ENCODE measurements around the gene ZCCHC10. TPM values are rescaled to one million over a fixed set of nuclear protein-coding genes. Genes with fewer than 3 reads are reported as not detected.

Gene ZCCHC10
- total RNA-seq, 1 donor from 2014 or later, result 8.2 TPM

GRCh38 chr5:133035224-133035623 is 8.9 kb upstream of the ZCCHC10 start:
- no peak for TF ChIP-seq CTCF (IDR thresholded peaks at IDR 0.05; ENCODE audit: insufficient read depth, low read length, severe bottlenecking)
- FAIRE-seq, result no peak
- Histone ChIP-seq H3K27me3 (ENCODE audit: control insufficient read depth, insufficient read depth, low read length) (no peaks in the 10 kb centered on the region), H3K36me3 (ENCODE audit: control insufficient read depth, insufficient read depth, low read length) (no peaks in the 10 kb centered on the region), H3K4me3 (ENCODE audit: low read depth, low read length) (no peak overlapping the region)
- DNase-seq (ENCODE audit: low read depth), result no peak

- no peaks in the 10 kb centered on the region for H3K27me3 ChIP-seq (ENCODE audit: control insufficient read depth, insufficient read depth, low read length)
- no peak for FAIRE-seq
- no peak overlapping the region for H3K4me3 ChIP-seq (ENCODE audit: low read depth, low read length)
- no peak for TF ChIP-seq CTCF (IDR thresholded peaks at IDR 0.05; ENCODE audit: insufficient read depth, low read length, severe bottlenecking)
- H3K36me3 ChIP-seq (ENCODE audit: control insufficient read depth, insufficient read depth, low read length), result no peaks in the 10 kb centered on the region
- no peak for DNase-seq (ENCODE audit: low read depth)
Observed at GRCh38 chr5:133034064-133034463, 7.7 kb upstream of the ZCCHC10 start.

- Histone ChIP-seq H3K36me3 (ENCODE audit: control insufficient read depth, insufficient read depth, low read length) (no peaks in the 10 kb centered on the region), H3K27me3 (ENCODE audit: control insufficient read depth, insufficient read depth, low read length) (no peaks in the 10 kb centered on the region), H3K4me3 (ENCODE audit: low read depth, low read length) (no peak overlapping the region)
- FAIRE-seq (no peak), DNase-seq (ENCODE audit: low read depth) (no peak)
- TF ChIP-seq CTCF (IDR thresholded peaks at IDR 0.05; ENCODE audit: insufficient read depth, low read length, severe bottlenecking), result no peak
Observed at GRCh38 chr5:133032852-133033742, 6.7 kb upstream of the ZCCHC10 start.

- H3K27me3 ChIP-seq (ENCODE audit: control insufficient read depth, insufficient read depth, low read length), result no peaks in the 10 kb centered on the region
- H3K4me3 ChIP-seq (ENCODE audit: low read depth, low read length), result no peak overlapping the region
- DNase-seq (ENCODE audit: low read depth) (no peak), FAIRE-seq (no peak)
- no peaks in the 10 kb centered on the region for H3K36me3 ChIP-seq (ENCODE audit: control insufficient read depth, insufficient read depth, low read length)
- TF ChIP-seq CTCF (IDR thresholded peaks at IDR 0.05; ENCODE audit: insufficient read depth, low read length, severe bottlenecking), result no peak
Observed at GRCh38 chr5:133030343-133031005, 4.1 kb upstream of the ZCCHC10 start.

- DNase-seq (ENCODE audit: low read depth) (no peak), FAIRE-seq (no peak)
- TF ChIP-seq CTCF (IDR thresholded peaks at IDR 0.05; ENCODE audit: insufficient read depth, low read length, severe bottlenecking), result no peak
- no peaks in the 10 kb centered on the region for H3K27me3 ChIP-seq (ENCODE audit: control insufficient read depth, insufficient read depth, low read length)
- H3K4me3 ChIP-seq (ENCODE audit: low read depth, low read length), result no peak overlapping the region
- no peaks in the 10 kb centered on the region for H3K36me3 ChIP-seq (ENCODE audit: control insufficient read depth, insufficient read depth, low read length)
Observed at GRCh38 chr5:133029416-133029815, 3.1 kb upstream of the ZCCHC10 start.

All from bronchial epithelial cell (primary cell).